CD4-positive, alpha-beta T cell treated with Interleukin-17A for 4 hours (primary cell): ENCODE results near the gene CREB3L1.

Experiments
- DNase-seq: peaks from one replicate; pipeline ENCODE4 v3.0.0-alpha.2; 2020; ENCODE audit warnings: mixed read lengths

The CREB3L1 gene

GRCh38 chr11:46331282-46331984 lies 54.0 kb downstream of the CREB3L1 start:
- DNase-seq: peak; percentile 71

GRCh38 chr11:46332093-46332567 lies 54.7 kb downstream of the CREB3L1 start:
- no peak for DNase-seq

- DNase-seq: peak; percentile 75
These were observed 55.3 kb downstream of the CREB3L1 start for GRCh38 chr11:46332568-46333393.

- DNase-seq: peak; percentile 63
These were observed 56.0 kb downstream of the CREB3L1 start for GRCh38 chr11:46333394-46333947.

- no peak for DNase-seq
These were observed 56.7 kb downstream of the CREB3L1 start for GRCh38 chr11:46334211-46334610.

GRCh38 chr11:46335271-46335670 lies 57.8 kb downstream of the CREB3L1 start:
- no peak for DNase-seq

- DNase-seq: no peak
These were observed 58.6 kb downstream of the CREB3L1 start for GRCh38 chr11:46335890-46336562.

GRCh38 chr11:46336563-46337180 lies 59.2 kb downstream of the CREB3L1 start:
- DNase-seq: peak; percentile 31

- no peak for DNase-seq
These were observed 60.3 kb downstream of the CREB3L1 start for GRCh38 chr11:46337626-46338345.

- no peak for DNase-seq
These were observed 61.1 kb downstream of the CREB3L1 start for GRCh38 chr11:46338636-46338987.

- DNase-seq: no peak
These were observed 61.7 kb downstream of the CREB3L1 start for GRCh38 chr11:46338988-46339666.

- DNase-seq: no peak
These were observed 62.4 kb downstream of the CREB3L1 start for GRCh38 chr11:46339816-46340215.

GRCh38 chr11:46341454-46341853 lies 64.0 kb downstream of the CREB3L1 start:
- DNase-seq: no peak

GRCh38 chr11:46342239-46342638 lies 64.8 kb downstream of the CREB3L1 start:
- peak; percentile 69 for DNase-seq

GRCh38 chr11:46343520-46343919 lies 66.1 kb downstream of the CREB3L1 start:
- DNase-seq: no peak

GRCh38 chr11:46345131-46345597 lies 67.7 kb downstream of the CREB3L1 start:
- DNase-seq: peak; percentile 56

GRCh38 chr11:46345881-46346484 lies 68.5 kb downstream of the CREB3L1 start:
- peak; percentile 42 for DNase-seq

- DNase-seq: peak; percentile 86
These were observed 69.6 kb downstream of the CREB3L1 start, which contains the start of gene DGKZ for GRCh38 chr11:46346886-46347636. DGKZ (plus strand) TSS chr11:46347463; CDS start chr11:46347660, 197 bp downstream.

- DNase-seq: peak; percentile 34
These were observed 70.3 kb downstream of the CREB3L1 start for GRCh38 chr11:46347637-46348311.
